GM12878 (cell line): ENCODE measurements around the gene ACVR1B. TPM values are rescaled to one million over a fixed set of nuclear protein-coding genes. Genes with fewer than 3 reads are reported as not detected.

ENCODE experiments used
- CUX1 ChIP-seq: IDR thresholded peaks from 2 replicates; pipeline ENCODE4 v1.6.1; 2012; ENCODE audit warnings: improper control_type of control experiment, low read depth, low read length; ENCODE audit not compliant: insufficient replicate concordance
- IKZF1 ChIP-seq: fragments of 450-650 bp; conservative IDR thresholded peaks from 2 replicates; pipeline ENCODE4 v1.6.1; 2017; ENCODE audit warnings: antibody characterized with exemption, mild to moderate bottlenecking
- MYB ChIP-seq: fragments of 150-350 bp; IDR thresholded peaks from 2 replicates; pipeline ENCODE4 v1.6.1; 2014; ENCODE audit warnings: mild to moderate bottlenecking, low read depth, low read length, borderline replicate concordance
- STAT3 ChIP-seq: IDR thresholded peaks from 2 replicates; pipeline ENCODE4 v1.6.1; 2011; ENCODE audit warnings: low read depth, low read length, improper control_type of control experiment
- TCF3 ChIP-seq: IDR thresholded peaks from 2 replicates; pipeline ENCODE4 v1.6.1; 2012; ENCODE audit warnings: low read depth, mild to moderate bottlenecking, low read length, borderline replicate concordance; ENCODE audit not compliant: insufficient read depth
- USF2 ChIP-seq: IDR thresholded peaks from 2 replicates; pipeline ENCODE4 v1.6.1; 2011; ENCODE audit warnings: low read depth, low read length, improper control_type of control experiment, borderline replicate concordance
- ZNF24 ChIP-seq: fragments of 450-650 bp; IDR thresholded peaks from 2 replicates; pipeline ENCODE4 v1.6.1; 2017; ENCODE audit warnings: antibody characterized with exemption, mild to moderate bottlenecking
- polyA plus RNA-seq, 11 experiments: library from polyadenylated mRNA; depleted of rRNA in 4 of 11; unstranded in 6 of 11; stranded (reverse) in 5 of 11; fragments of >200 nt; fragmentation: Nextera tagmentation in 4 of 11; fragmentation: Illumina TruSeq in 1 of 11; extraction: Ambion mirVana in 4 of 11; extraction: Trizol in 1 of 11; gene quantifications; 1 replicate in 1 of 11; 2 replicates in 10 of 11; pipeline versions ENCODE4 v1.2.1 to v1.2.3, GENCODE V29; 2011 to 2016; ENCODE audit warnings: inconsistent platforms in 2 of 11, missing spikeins in 2 of 11, low read depth in 1 of 11
- total RNA-seq, 4 experiments: library from RNA; depleted of rRNA in 3 of 4; stranded (reverse); fragments of >200 nt in 3 of 4; fragmentation: Illumina TruSeq in 1 of 4; extraction: Trizol in 1 of 4; gene quantifications; 2 replicates each; pipeline versions ENCODE4 v1.2.1 to v1.2.3, GENCODE V29; 2013 to 2021
- TF ChIP-seq, protein P1 (sequence below): fragments of 150-350 bp; IDR thresholded peaks from 2 replicates; pipeline ENCODE4 v1.6.1; 2016; ENCODE audit warnings: low read depth, low read length

Gene ACVR1B
- total and polyA plus RNA-seq, 10 of the 15 experiments (the other 5 are each of a cell fraction or from before 2014, with no cell fraction given), result 0.02 to 0.69 (median 0.16) TPM; not detected in 2

- TF ChIP-seq, protein P1, sequence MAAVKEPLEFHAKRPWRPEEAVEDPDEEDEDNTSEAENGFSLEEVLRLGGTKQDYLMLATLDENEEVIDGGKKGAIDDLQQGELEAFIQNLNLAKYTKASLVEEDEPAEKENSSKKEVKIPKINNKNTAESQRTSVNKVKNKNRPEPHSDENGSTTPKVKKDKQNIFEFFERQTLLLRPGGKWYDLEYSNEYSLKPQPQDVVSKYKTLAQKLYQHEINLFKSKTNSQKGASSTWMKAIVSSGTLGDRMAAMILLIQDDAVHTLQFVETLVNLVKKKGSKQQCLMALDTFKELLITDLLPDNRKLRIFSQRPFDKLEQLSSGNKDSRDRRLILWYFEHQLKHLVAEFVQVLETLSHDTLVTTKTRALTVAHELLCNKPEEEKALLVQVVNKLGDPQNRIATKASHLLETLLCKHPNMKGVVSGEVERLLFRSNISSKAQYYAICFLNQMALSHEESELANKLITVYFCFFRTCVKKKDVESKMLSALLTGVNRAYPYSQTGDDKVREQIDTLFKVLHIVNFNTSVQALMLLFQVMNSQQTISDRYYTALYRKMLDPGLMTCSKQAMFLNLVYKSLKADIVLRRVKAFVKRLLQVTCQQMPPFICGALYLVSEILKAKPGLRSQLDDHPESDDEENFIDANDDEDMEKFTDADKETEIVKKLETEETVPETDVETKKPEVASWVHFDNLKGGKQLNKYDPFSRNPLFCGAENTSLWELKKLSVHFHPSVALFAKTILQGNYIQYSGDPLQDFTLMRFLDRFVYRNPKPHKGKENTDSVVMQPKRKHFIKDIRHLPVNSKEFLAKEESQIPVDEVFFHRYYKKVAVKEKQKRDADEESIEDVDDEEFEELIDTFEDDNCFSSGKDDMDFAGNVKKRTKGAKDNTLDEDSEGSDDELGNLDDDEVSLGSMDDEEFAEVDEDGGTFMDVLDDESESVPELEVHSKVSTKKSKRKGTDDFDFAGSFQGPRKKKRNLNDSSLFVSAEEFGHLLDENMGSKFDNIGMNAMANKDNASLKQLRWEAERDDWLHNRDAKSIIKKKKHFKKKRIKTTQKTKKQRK, result no peak
- no peak for TF ChIP-seq USF2
- TF ChIP-seq IKZF1, result no peak
- no peak for TF ChIP-seq STAT3
- TF ChIP-seq CUX1, result no peak
- TF ChIP-seq ZNF24, result no peak
- no peak for TF ChIP-seq MYB
- no peak for TF ChIP-seq TCF3
Observed at GRCh38 chr12:52032446-52032803, 80.9 kb downstream of the ACVR1B start (continued).
